Measurements from ENCODE around the gene DOCK3.

The DOCK3 gene

GRCh38 chr3:51002495-51002894, 327.8 kb downstream of the DOCK3 start:
- H3K4me3 ChIP-seq (ENCODE audit: low read length) = no peak overlapping the region
- DNase-seq (ENCODE audit: low read depth) = no peak
- no peak for TF ChIP-seq CTCF (conservative IDR thresholded peaks at IDR 0.05; ENCODE audit: low read depth, low read length)

GRCh38 chr3:51004235-51004634, 329.5 kb downstream of the DOCK3 start:
- peak; percentile 30 for DNase-seq (ENCODE audit: low read depth)
- TF ChIP-seq CTCF (conservative IDR thresholded peaks at IDR 0.05; ENCODE audit: low read depth, low read length) = no peak
- no peak overlapping the region for H3K4me3 ChIP-seq (ENCODE audit: low read length)

GRCh38 chr3:51024121-51024520, 349.4 kb downstream of the DOCK3 start:
- TF ChIP-seq CTCF (conservative IDR thresholded peaks at IDR 0.05; ENCODE audit: low read depth, low read length) = no peak
- H3K4me3 ChIP-seq (ENCODE audit: low read length) = no peak overlapping the region
- no peak for DNase-seq (ENCODE audit: low read depth)

GRCh38 chr3:51024765-51025632, 350.3 kb downstream of the DOCK3 start:
- H3K4me3 ChIP-seq (ENCODE audit: low read length) = no peak overlapping the region
- TF ChIP-seq CTCF (conservative IDR thresholded peaks at IDR 0.05; ENCODE audit: low read depth, low read length) = no peak
- DNase-seq (ENCODE audit: low read depth) = no peak

- no peak for DNase-seq (ENCODE audit: low read depth)
- TF ChIP-seq CTCF (conservative IDR thresholded peaks at IDR 0.05; ENCODE audit: low read depth, low read length) = no peak
- H3K4me3 ChIP-seq (ENCODE audit: low read length) = no peak overlapping the region
Observed at GRCh38 chr3:51031666-51032065, 356.9 kb downstream of the DOCK3 start.

- H3K4me3 ChIP-seq (ENCODE audit: low read length) = no peak overlapping the region
- TF ChIP-seq CTCF (conservative IDR thresholded peaks at IDR 0.05; ENCODE audit: low read depth, low read length) = no peak
- DNase-seq (ENCODE audit: low read depth) = no peak
Observed at GRCh38 chr3:51035630-51036029, 360.9 kb downstream of the DOCK3 start.

GRCh38 chr3:51044982-51045381, 370.3 kb downstream of the DOCK3 start:
- DNase-seq (ENCODE audit: low read depth) = peak; percentile 7
- H3K4me3 ChIP-seq (ENCODE audit: low read length) = no peak overlapping the region
- no peak for TF ChIP-seq CTCF (conservative IDR thresholded peaks at IDR 0.05; ENCODE audit: low read depth, low read length)
